ENCODE results near the gene SLC44A2.

SLC44A2 gene

GRCh38 chr19:10625003-10625761, at the start of gene SLC44A2:
SLC44A2 (plus strand) TSS chr19:10625553; CDS start chr19:10625634, 81 bp downstream.
- Histone ChIP-seq H3K36me3 (ENCODE audit: control insufficient read depth, insufficient read depth, low read length) (peaks cover 9% of the 10 kb centered on the region), H3K27me3 (replicated peaks; ENCODE audit: control insufficient read depth, insufficient read depth, low read length) (no peaks in the 10 kb centered on the region), H3K4me3 (replicated peaks; ENCODE audit: low read depth, low read length) (no peak within 1 kb of the TSS)
- no peak for TF ChIP-seq CTCF (IDR thresholded peaks at IDR 0.05; ENCODE audit: insufficient read depth, low read length, poor library complexity, severe bottlenecking)
- DNase-seq (ENCODE audit: extremely low read depth, insufficient read length) = no peak

GRCh38 chr19:10577951-10578350, 47.4 kb upstream of the SLC44A2 start:
- no peak for TF ChIP-seq CTCF (IDR thresholded peaks at IDR 0.05; ENCODE audit: insufficient read depth, low read length, poor library complexity, severe bottlenecking)
- no peak overlapping the region for H3K4me3 ChIP-seq (replicated peaks; ENCODE audit: low read depth, low read length)

GRCh38 chr19:10580979-10581631, 44.2 kb upstream of the SLC44A2 start:
- peak; percentile 98 for TF ChIP-seq CTCF (IDR thresholded peaks at IDR 0.05; ENCODE audit: insufficient read depth, low read length, poor library complexity, severe bottlenecking)
- H3K4me3 ChIP-seq (replicated peaks; ENCODE audit: low read depth, low read length) = no peak overlapping the region

More at GRCh38 chr19:10577951-10578350, 47.4 kb upstream of the SLC44A2 start:
- DNase-seq (ENCODE audit: extremely low read depth, insufficient read length) = no peak
- Histone ChIP-seq H3K36me3 (ENCODE audit: control insufficient read depth, insufficient read depth, low read length) (no peaks in the 10 kb centered on the region), H3K27me3 (replicated peaks; ENCODE audit: control insufficient read depth, insufficient read depth, low read length) (no peaks in the 10 kb centered on the region)

GRCh38 chr19:10582091-10582490, 43.3 kb upstream of the SLC44A2 start:
- Histone ChIP-seq H3K27me3 (replicated peaks; ENCODE audit: control insufficient read depth, insufficient read depth, low read length) (no peaks in the 10 kb centered on the region; the same call in 1 of the 2 replicates), H3K36me3 (ENCODE audit: control insufficient read depth, insufficient read depth, low read length) (no peaks in the 10 kb centered on the region), H3K4me3 (replicated peaks; ENCODE audit: low read depth, low read length) (no peak overlapping the region)
- no peak for DNase-seq (ENCODE audit: extremely low read depth, insufficient read length)
- TF ChIP-seq CTCF (IDR thresholded peaks at IDR 0.05; ENCODE audit: insufficient read depth, low read length, poor library complexity, severe bottlenecking) = no peak

More at GRCh38 chr19:10580979-10581631, 44.2 kb upstream of the SLC44A2 start:
- H3K36me3 ChIP-seq (ENCODE audit: control insufficient read depth, insufficient read depth, low read length) = no peaks in the 10 kb centered on the region
- H3K27me3 ChIP-seq (replicated peaks; ENCODE audit: control insufficient read depth, insufficient read depth, low read length) = no peaks in the 10 kb centered on the region
- peak; percentile 59 for DNase-seq (ENCODE audit: extremely low read depth, insufficient read length)

- Histone ChIP-seq H3K36me3 (ENCODE audit: control insufficient read depth, insufficient read depth, low read length) (no peaks in the 10 kb centered on the region), H3K27me3 (replicated peaks; ENCODE audit: control insufficient read depth, insufficient read depth, low read length) (no peaks in the 10 kb centered on the region; the same call in 1 of the 2 replicates), H3K4me3 (replicated peaks; ENCODE audit: low read depth, low read length) (no peak overlapping the region)
- DNase-seq (ENCODE audit: extremely low read depth, insufficient read length) = no peak
- no peak for TF ChIP-seq CTCF (IDR thresholded peaks at IDR 0.05; ENCODE audit: insufficient read depth, low read length, poor library complexity, severe bottlenecking)
Observed at GRCh38 chr19:10583036-10583776, 42.1 kb upstream of the SLC44A2 start.

All from GM06990 (cell line).